SK-MEL-5 (cell line): ENCODE data around the gene S100A13. TPM values are rescaled to one million over a fixed set of nuclear protein-coding genes. Genes with fewer than 3 reads are reported as not detected.
"Not testable (repeated sequence)": the region's sequence is repeated elsewhere in the genome, so short reads cannot be mapped to it uniquely, and the experiment has no call there.

Experiments
- DNase-seq: peaks from one replicate; pipeline ENCODE4 v3.0.0-alpha.2; 2016; ENCODE audit warnings: low read depth, low spot score
- in situ Hi-C: cut with HindIII; loops from 2 replicates; pipeline ENCODE4 v1.10.0; 2016; ENCODE audit warnings: low sequenced_read_pairs, high pct_unique_total_duplicates, low pct_unique_long_range_greater_than_20kb
- total RNA-seq: library from RNA; depleted of rRNA; stranded (reverse); fragments of >200 nt; shearing (Covaris generic); gene quantifications from 2 replicates; pipeline ENCODE4 v1.2.3, GENCODE V29; 2014

The S100A13 gene
- total RNA-seq, 1 experiment from 2014 or later = 247 TPM

DNA sequence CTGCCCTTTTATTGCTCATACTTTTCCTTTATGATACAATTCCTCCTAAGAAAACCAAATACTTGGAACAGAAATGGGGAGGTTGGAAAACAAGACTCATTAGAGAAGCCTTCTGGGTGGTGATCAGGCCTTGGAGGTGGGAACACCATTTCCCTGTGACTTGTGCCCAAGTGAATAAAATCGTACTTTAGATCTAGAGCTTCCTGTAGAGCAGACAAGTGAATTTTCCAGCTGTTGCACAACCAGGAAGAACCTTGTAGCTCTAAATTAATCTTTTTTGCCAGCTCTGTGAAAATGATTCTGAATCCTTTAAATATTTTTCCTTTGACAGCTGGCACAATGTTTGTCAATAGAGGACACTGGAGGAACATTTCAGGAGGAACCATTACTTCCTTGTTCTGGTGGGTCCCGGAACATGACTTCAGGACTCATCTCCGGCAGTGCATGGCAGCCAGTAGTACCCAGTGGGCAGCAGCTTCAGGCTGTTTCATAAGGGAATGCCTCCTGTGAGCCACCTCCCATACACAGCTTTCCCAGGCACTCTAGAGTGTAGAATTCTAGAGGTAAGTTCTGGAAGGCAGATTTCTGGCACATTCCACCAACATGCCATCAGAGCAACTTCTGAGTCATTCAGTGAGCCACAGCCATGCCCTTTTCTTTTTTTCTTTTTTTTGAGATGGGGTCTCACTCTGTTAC is 25.6 kb upstream of the S100A13 start:
- DNase-seq = no peak
- in situ Hi-C loops = no loop called here

DNA sequence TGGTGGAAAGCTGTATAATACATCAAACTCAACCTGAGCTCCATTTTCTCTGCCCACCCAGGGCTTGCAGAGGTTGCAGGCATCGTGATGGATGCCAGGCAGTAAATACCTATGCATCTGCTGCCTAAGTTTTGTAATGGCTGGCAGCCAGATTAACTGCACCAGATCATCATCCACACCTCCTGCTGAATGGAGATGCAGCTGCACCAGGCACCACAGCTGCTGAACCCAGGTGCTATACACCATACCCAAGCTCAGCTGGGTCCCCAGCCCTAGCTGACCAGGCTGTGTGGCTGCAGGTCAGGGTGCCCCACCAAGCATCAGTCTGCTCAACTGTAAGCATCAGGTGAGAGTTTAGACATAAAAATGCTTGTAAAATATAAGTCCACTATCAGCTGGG is 24.5 kb upstream of the S100A13 start:
- in situ Hi-C loops = no loop called here
- DNase-seq = no peak

DNA sequence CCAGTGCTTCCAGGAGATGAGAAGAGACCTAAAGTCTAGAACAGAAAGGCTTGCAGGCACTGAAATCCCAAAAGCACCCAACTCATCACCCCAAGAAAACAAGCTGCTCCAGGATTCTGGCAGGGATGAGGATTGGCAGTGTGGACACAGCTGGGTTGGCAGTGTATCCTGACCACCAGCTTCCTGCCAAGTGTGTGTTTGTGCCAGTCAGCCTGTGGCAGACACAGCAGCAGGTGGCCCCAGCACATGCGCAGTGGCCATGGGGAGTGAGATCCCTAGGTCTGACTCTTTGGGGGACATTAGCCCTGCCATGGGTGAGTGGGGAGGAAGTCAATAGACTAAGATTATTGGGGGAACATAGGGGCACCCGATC is 22.5 kb upstream of the S100A13 start:
- no peak for DNase-seq
- in situ Hi-C loops = no loop called here

DNA sequence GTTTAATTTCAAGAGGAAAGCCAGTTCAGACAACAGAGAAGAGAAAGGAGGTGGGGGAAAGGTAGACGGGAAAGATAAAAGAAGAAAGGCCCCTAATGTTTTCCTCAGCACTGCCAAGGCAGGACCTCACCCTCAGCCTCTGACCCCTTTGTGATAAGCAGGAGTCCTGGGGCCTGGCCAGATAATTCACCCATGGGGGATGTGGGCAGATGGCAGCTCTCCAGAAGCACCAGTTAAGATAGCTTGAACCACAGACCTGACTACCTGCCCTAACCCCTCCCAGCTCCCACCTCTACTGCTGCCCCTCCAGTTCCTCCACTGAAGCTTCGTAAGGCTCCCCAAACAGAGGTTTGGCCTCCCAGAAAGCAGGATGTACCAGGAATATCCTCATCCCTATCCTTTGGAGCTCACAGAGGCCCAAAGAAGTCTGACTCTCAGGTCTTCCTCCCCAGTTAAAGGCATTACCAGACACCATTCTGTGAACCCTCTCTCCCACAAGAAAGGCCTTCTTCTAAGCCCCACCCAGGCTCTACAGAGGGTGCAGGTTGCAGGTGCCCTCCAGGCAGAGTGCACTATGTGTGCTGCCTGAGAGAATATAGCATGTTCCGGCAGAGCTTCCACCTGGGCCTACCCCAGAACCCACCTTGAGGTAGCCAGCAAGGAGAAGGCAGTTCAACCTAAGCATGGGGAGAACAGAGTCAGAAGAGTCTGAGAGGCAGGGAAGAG is 22.0 kb upstream of the S100A13 start:
- DNase-seq = no peak
- in situ Hi-C loops = no loop called here

DNA sequence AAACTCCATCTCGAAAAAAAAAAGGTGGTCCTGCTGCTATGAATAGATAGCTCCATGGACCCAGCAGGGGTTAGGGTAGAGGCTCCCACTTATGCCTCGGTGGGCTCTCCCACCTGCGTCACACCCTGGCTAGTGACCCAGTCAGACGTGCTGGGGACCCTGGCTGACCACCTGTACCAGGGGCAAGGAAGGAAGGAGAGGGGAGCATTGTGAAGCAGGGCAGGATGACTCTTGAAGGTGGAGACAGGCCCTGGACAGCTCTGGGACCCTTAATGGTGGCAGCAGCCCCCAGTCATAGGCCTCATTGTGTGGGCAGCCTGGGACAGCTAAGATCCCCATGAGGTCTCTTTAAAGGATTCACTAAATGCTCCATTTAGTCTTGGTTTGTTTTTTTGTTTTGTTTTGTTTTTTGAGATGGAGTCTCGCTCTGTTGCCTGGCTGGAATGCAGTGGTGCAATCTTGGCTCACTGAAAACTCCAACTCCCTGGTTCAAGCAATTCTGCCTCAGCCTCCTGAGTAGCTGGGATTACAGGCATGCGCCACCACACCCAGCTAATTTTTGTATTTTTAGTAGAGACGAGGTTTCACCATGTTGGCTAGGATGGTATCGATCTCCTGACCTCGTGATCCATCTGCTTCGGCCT is 20.8 kb upstream of the S100A13 start:
- no peak for DNase-seq
- in situ Hi-C loops = no loop called here

DNA sequence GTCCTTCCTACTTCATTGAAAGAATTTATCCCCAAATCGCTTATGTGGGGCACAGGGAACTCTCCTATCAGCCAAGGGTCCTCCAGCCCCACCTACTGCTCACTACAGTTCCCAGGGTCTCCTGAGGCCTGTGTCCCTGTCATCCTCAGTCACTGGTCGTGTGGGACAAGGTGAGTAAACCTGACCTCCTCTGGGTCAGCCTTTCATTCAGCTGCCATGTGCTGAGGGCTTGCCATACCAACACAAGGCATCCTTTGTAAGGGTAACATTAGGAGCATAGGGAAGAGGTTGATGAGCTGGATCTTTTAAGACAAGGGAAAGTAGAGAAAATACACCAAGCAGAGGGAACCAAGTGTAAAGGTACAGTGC is 20.0 kb upstream of the S100A13 start:
- DNase-seq = peak; percentile 78
- in situ Hi-C loops = no loop called here

DNA sequence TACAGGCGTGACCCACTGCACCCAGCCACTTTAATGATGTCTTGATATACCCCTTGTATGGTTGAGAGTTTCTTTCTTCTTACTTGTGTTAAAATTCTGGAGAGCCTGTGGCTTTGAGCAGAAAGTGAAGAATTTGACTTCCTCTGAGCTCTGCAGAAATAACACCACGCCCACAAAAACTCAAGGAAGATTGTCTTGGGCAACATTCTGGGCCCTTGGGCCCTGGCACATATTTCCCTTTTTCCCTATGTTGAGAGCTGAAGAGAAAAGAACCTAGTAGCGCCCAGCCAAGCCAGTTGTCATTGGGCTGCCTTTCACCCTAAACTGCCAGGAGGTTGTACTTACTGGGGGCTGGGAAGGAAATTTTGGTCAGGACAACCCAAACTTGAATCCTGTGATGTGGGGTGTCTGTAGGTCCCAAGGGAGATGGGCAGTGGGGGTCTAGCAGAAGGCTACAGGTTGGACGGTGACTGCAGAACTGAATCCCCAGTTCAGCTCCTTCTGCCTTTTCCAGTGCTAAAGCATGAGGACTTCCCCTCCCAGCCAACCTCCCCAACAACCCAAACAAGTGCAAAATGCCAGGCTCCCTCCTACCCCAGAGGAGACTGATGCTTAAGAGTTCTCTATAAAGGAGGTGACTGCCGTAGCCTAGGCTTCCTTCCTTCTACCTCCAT is 19.5 kb upstream of the S100A13 start:
- in situ Hi-C loops = no loop called here
- peak; percentile 27 for DNase-seq

DNA sequence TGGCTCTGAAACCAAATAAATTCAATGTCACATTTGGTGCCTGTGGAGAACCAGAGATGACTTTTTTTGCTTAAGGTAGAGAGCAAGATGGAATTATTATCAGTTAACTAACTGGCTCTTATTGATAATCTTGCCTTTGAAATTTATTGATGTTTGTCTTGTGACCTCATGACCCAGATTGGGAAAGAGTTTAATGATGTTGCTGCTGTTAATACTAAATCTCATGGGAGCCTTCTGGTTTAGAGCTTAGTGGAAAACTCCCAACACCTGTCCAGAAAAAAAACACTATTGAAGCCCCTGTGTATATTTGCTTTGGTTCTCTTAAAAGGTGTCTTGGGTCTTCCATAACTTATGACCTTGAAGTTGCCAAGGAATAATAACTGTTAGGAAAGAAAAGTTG is 16.5 kb upstream of the S100A13 start:
- in situ Hi-C loops = no loop called here

DNA sequence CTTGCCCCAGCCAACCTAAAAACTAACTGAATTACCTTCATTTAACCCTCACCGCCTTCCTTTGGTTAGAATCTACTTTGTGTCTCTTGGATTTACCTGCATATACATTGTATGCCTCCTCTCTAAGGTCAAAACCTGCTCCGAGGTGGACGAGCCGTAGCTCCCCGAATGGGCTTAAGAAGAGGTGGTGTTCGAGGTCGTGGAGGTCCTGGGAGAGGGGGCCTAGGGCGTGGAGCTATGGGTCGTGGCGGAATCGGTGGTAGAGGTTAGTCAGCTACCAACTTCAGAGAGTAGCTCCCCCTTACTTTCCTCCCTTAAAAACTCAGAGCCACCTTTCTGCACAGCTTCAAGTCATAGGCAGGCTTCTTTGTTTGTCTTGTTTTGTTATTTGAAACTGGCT is 15.8 kb upstream of the S100A13 start:
- in situ Hi-C loops = no loop called here
- DNase-seq = no peak

More for the DNA sequence above, 16.5 kb upstream of the S100A13 start:
- DNase-seq = no peak

DNA sequence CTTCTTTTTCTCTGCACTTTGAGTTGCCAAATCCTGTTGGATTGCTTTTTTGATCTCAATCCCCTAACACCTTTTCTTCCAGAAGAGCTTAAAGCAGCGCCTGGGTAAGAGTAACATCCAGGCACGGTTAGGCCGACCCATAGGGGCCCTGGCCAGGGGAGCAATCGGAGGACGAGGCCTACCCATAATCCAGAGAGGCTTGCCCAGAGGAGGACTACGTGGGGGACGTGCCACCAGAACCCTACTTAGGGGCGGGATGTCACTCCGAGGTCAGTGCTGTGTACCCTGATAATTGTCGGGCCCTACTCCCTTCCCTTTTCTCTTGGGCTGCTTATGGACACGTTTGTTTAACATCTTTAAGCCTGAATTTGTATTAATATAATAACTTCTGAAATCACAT is 14.9 kb upstream of the S100A13 start:
- DNase-seq = no peak
- in situ Hi-C loops = no loop called here

DNA sequence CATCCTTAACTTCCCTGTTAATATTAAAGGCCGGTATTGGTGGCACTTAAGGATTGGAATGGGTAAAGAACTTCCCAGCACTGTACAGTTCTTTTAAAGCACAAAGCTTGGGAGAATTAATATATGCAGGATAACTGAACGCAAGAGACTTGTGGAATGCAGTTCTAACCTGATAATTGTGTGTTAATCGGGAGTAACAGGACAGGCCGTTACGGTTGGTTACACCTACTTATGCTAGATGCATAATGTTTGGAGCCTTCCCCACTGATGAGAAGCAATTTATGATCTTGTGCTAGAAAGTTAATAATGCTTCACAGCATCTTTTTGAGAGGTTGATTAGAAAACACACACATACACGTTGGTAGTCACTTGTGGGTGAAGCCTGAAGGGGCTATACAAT is 13.6 kb upstream of the S100A13 start:
- no peak for DNase-seq
- in situ Hi-C loops = no loop called here

DNA sequence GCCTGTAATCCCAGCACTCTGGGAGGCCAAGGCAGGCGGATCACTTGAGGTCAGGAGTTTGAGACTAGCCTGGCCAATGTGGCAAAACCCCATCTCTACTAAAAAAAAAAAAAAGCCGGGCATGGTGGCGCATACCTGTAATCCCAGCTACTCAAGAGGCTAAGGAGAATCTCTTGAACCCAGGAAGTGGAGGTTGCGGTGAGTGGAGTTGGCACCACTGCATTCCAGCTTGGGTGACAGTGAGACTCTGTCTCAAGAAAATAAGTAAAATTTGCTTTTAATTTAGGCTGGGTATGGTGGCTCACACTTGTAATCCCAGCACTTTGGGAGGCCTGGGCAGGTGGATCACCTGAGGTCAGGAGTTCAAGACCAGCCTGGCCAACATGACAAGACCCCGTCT is 12.9 kb upstream of the S100A13 start:
- in situ Hi-C loops, DNase-seq: not testable (repeated sequence)

DNA sequence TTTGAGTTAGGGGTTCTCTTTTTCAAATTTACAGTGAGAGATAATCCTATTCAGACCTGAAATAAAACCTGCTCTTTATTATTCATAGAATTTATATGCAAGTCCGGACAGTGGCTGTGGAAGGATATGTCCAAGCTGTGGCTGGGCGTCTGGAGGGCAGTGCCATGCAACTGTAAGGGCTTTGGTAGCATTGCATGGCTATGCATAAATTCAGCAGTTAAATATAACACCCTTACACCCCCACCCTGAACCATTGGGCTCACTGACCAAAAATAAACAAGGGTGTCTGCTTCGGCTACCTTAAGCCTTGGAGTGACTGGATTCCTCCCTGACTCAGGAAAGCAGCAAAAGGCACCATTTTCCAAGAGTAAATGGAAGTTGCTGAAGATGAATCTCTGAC is 12.0 kb upstream of the S100A13 start:
- DNase-seq = no peak
- in situ Hi-C loops = no loop called here

DNA sequence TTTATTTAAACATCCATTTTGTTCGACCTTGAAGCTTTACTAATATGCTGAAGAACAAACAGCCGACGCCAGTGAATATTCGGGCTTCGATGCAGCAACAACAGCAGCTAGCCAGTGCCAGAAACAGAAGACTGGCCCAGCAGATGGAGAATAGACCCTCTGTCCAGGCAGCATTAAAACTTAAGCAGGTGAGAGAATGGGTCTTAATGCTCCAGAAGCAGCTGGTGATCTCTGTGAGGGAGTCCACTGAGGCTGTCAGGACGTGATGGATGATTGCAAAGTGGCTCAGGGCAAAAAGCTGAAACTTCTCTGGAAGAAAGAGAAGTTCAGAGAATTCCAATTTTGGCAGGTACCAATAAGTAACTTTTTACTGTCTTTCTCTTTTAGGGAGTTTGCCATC is 11.0 kb upstream of the S100A13 start:
- in situ Hi-C loops = no loop called here
- no peak for DNase-seq

DNA sequence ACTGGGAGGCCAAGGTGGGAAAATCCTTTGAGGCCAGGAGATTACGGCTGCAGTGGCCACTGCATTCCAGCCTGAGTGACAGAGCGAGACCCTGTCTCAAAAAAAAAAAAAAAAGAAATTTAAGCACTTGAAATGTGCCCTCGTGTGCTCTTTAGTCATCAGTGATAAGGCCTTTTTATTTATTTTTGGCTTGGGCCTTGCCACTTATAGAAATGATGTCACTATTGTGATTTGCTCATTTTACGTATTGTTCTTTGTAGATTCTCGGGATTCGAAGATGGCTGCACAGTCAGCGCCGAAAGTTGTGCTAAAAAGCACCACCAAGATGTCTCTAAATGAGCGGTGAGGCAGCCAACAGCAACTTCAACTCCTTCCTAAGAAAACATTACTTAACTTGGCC is 9.0 kb upstream of the S100A13 start:
- DNase-seq = no peak
- in situ Hi-C loops = no loop called here

DNA sequence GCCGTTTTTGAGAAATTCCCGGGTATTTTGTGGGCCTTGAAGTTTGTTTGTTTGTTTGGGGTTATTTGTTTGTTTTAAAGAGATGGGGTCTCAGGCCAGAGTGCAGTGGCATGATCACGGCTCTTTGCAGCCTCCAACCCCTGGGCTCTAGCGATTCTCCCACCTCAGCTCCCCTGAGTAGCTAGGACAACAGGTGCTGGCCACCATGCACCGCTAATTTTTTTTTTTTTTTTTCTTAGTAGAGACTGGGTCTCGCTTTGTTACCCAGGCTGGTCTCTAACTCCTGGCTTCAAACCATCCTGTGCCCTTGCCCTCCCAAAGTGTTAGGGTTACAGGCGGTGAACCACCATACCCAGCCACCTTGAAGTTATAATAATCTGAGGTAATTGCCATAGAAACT is 8.6 kb upstream of the S100A13 start:
- in situ Hi-C loops = no loop called here

DNA sequence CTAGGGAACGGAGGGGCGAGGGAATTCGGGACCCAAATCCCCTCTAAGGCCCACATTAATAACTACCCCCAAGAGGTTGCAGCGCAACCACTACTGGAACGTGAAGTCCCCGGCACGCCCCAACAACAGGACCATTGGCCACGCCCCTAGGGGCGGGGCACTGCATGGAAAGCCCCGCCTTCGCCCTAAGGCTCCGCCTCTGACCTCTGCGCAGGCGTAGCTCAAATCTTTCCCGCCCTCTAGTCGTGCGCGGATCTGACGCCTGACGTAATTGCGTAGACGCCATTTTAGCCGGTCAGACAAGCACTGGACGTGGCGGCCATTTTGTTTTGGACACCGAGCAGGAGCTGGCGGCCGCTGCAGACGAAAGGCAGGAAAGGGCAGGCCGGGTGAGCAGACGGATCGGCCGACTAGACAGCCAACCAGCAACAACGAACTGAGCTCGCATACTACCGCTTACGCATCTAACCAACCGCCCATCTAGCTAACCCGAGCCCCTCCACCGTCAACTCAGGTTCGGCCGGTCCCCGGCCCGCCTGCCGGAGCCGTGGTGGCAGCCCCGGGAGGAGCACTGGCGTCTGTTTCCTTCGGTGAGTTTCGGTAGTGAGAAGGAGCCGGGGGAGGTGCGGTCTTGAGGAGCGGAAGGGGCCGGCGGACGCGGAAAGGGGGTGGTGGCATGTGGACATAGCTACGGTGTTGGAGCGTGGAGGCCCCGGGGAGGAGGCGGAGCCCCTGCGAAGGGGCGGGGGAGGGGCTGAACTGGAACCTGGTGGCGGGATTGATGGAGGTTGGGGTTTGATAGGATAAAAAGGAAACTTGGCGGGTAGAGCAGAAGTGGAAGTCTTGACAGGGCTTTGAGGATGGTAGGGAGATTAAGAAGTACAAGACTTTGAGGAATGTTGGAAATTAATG is 6.7 kb upstream of the S100A13 start, which contains the start of gene CHTOP:
Gene CHTOP, plus strand, starts transcription at position 313 of the 912 bp plus-strand sequence. CDS start 2,523 bp downstream, outside the sequence.
- in situ Hi-C loops = no loop called here

More for the DNA sequence above, 8.6 kb upstream of the S100A13 start:
- DNase-seq = no peak

More for the DNA sequence above, 6.7 kb upstream of the S100A13 start, which contains the start of gene CHTOP:
- DNase-seq = peak; percentile 100
